GM21529 (cell line): ENCODE results near the gene SSR3.
"Not testable (repeated sequence)": the region's sequence is repeated elsewhere in the genome, so short reads cannot be mapped to it uniquely, and the experiment has no call there.

Experiments
- ATAC-seq: cut with Tn5 transposase; IDR thresholded peaks from one replicate; pipeline ENCODE4 v1.9.1; 2021; ENCODE audit not compliant: unreplicated experiment

The SSR3 gene

DNA sequence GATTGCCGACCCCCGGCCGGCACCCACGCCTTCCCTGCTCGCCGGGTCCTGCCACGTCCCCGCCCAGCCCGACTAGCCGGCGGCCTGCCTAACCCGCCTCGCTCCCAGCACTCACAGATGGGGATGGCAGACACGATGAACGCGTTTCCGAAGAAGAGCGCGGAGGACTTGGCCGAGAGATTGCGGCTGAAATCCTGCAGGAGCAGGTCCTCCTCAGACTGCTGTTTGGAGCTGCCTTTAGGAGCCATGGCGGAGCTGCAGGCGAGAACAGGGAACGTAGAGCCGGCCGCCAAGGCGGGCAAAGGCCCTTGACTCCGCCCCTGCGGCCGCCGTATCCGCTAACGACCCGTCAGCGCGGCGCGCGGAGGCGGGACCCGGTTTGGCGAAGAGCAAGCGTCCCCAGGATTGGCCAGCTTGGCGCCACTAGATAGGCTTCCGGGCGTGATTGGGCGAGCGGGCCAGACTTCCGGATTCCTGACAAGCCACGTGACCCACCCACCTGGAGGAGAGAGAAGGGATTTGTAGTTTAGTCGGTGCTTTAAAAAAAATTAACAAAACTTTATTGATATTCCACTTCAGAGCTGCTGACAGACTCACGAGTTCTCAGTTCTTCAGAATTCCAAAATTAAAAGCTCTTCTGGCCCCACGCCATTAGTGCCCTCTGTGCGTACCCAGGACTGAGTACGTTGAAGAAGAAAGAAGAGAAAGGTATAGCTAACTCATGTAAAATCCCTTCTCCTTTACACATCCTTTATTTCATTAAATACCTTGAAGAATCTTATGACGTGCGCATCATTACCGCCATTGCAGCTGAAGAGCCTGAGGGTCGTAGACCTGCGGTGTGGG lies at the start of gene SSR3:
Gene SSR3, minus strand, starts transcription at position 276 of the 846 bp plus-strand sequence. Its CDS starts 28 bp downstream, at position 248.
- ATAC-seq, result peak; percentile 98

GRCh38 chr3:156604064-156604641 lies 49.2 kb upstream of the SSR3 start:
- ATAC-seq, result no peak

DNA sequence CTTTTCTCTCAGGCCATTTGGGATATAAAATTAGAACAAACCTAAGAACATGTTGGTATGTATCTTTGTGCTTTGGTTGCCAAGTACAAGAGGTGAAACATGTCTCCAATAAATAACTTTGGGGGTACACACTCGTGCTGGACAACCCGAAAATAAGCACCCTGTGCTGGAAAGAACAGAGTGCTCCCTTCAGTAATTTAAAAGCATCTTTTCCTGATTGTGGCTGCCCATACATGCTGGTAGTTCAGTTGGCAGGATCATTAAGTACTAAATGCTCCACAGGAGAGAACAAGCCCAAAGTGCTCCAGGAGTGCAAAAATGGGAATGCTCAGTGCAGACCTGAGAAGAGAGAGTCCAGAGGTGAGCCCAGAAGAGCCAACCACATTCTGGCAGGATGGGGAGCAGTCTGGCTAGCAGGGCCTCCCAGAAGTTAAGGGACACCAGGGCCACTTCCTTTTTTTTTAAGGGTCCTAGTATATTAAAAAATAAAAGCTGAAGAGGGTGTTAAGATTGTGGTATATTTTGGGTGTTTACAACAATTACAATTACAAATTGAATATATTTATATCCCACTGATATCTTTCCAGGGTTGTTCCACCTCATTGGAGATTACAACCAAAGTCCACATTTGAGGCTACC lies 48.6 kb upstream of the SSR3 start:
- no peak for ATAC-seq

- peak; percentile 62 for ATAC-seq
Measured at GRCh38 chr3:156602424-156602823, 47.5 kb upstream of the SSR3 start.

- no peak for ATAC-seq
Measured at GRCh38 chr3:156601497-156601896, 46.6 kb upstream of the SSR3 start.

- ATAC-seq, result no peak
Measured at GRCh38 chr3:156600834-156601233, 45.9 kb upstream of the SSR3 start.

GRCh38 chr3:156599089-156599874 lies 44.4 kb upstream of the SSR3 start:
- ATAC-seq, result no peak

- no peak for ATAC-seq
Measured at GRCh38 chr3:156598413-156598812, 43.5 kb upstream of the SSR3 start.

DNA sequence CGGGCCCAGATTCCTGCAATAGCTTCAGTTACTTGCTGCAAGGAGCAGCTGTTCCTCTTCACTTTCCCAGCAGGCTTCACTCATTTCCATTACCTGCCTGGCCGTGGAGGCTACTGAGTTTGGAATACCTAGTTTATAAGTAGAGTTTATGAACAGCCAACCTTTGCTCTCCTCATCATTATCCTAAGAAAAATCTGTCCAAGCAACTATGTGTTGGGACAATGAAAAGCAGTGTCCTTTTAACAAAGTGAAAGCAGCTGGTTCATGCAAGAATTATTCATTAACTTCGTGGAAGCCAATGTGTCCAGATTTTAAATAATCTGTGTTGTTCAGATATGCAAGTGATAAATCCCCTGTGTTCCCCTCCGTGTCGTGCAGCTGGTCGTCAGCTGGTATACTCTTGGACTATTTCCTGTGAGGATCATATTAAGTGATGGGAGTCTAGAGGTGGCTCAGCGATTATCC lies 39.3 kb upstream of the SSR3 start:
- no peak for ATAC-seq

DNA sequence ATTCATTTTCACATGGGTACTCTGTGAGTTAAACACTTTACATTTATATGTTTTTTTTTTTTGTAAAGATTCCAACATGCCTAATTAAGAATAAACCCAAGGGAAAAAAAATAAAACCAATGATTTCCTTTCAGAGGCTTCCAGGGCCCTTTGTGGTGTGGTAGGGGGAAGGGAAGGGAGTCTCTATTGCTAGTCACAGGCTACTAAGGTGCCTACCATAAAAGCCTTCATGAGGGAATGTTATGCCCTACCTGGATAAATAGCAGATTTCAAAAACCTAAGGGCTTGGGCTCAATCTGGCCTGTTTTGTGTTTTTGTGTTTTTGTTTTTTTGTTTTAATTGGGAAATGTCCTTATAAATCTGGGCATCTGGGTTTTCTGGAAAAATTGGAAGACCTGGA lies 38.9 kb upstream of the SSR3 start:
- no peak for ATAC-seq

DNA sequence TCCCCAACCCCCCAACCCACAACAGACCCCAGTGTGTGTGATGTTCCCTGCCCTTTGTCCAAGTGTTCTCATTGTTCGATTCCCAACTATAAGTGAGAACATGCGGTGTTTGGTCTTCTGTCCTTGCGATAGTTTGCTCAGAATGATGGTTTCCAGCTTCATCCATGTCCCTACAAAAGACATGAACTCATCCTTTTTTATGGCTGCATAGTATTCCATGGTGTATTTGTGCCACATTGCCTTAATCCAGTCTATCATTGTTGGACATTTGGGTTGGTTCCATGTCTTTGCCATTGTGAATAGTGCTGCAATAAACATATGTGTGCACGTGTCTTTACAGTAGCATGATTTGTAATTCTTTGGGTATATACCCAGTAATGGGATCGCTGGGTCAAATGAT lies 34.9 kb upstream of the SSR3 start:
- not testable (repeated sequence) for ATAC-seq

DNA sequence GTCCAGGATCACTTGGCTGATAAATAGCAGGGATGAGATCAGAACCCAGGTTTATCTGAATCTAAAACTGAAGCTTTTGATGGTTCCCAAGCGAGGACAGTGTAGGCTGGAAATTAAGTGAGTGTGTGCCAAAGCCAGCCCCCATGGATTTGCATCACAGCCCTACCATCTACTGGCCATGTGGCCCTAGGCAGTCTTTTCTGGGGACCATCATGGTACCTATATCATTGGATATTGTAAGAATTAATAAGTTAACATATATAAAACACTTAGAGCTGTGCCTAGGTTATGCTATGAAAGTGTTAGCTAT lies 32.8 kb upstream of the SSR3 start:
- peak; percentile 25 for ATAC-seq

- ATAC-seq, result peak; percentile 60
Measured at GRCh38 chr3:156586905-156587759, 32.2 kb upstream of the SSR3 start.

- ATAC-seq, result no peak
Measured at GRCh38 chr3:156583469-156583868, 28.6 kb upstream of the SSR3 start.

DNA sequence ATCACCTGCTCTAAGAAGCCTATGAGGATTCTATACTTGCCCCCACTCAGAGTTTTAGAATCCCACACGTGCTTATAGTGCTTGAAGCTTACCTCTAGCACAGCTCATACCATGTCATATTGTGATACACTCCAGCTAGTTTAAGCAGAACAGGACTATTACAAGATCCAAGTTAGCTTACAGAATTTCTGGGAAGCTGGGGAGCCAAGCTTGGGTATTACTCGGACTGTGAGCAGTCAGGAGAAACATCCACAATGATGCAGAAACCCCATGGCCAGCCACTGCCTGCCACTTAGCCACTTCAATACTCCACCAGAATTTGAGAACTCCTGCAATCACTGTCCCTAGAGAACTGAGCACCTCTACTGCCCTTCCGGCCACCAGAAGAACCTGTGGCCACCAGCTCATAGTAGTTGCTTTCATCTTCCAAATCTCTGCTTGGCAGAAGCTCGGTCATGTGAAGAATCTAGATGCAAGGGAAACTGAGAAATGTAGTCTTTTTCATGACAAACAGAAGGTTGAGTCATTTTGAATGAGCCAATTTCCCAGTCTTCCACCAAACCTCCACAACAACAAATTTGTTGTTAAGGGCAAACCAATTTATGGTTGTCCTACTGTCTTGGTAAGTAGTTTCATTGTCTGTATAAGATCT lies 27.7 kb upstream of the SSR3 start:
- ATAC-seq, result peak; percentile 76

DNA sequence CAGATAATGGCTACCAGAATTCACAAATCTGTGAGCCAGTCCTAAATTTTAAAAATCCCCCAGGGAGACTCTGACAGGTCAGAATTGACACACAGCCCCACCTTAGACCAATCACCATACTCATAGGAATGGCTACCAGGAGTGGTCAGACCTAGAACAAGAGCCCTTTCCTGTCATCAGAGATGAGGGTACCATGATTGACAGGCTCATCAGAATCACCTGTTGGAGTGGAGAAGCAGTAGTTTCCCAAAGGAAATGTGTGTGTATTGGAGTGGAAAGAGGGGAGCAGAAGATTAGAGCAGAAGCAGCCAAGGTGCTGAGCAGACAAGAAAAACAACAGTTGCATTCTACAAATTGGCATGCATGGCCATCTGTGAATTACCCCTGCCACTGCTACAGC lies 27.0 kb upstream of the SSR3 start:
- ATAC-seq, result no peak

DNA sequence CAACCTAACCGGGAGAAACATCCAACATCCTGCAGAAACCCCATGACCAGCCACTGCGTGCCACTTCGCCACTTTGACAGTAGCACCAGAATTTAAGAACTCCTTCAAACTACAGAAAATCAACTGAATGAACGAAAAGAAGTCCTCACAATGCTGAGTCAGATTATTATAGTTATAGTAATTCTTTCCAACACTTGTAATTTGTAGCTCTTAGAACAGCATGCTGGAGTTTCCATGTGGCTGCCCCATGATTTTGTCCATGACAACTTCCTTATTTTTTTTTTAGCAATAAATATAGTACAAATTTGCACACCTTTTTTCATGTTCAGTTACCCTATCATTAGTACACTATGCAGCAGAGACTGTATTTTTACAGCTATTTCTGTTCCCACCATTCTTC lies 26.1 kb upstream of the SSR3 start:
- ATAC-seq, result no peak

DNA sequence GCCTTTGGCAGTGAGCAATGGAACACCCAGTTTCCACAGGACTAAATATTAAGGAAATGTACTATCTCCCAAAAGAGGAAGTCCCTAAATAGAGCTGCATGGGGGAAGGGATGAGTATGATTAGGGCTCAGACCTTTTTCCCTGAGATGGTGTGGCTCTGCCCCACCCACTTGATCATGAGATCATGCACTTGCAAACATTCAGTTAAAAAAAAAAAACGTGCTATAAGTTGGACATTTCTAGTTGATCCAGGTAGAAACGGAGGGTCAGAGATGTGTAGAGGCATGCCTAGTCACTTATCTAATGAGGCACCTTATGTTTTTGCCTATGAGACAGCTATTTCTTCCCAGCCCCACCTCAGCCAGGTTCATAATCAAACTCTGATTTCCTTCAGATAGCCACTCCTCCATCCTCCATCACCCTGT lies 24.5 kb upstream of the SSR3 start:
- ATAC-seq, result no peak

GRCh38 chr3:156577736-156578135 lies 22.8 kb upstream of the SSR3 start:
- ATAC-seq, result no peak
